Measurements from ENCODE around the gene LCNL1.

DNA sequence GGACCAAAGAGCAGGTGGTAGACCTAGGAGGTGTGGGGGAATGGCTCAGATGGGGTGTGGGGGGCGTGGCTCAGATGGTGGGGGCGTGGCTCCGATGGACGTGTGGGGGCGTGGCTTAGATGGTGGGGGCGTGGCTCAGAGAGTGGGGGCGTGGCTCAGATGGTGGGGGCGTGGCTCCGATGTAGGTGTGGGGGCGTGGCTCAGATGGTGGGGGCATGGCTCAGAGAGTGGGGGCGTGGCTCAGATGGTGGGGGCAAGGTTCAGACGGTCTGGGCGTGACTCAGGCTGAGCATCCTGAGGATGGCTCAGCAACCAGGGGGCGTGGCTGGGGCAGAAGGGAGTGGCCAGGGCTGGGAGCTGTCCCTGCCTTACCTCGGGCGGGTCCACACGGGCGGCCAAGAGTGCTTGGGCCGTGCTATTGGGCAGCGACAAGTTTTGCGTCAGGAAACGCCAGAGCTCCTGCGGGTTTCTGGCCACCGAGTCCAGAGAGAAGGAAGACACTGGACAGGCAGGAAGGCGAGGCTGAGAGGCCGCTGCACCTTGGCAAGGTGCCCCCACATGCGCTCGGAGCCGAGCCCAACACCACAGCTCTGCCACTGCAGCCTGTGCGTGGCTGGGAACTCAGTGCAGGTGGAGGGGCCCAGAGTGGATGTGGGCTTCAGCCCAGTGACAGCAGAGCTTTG is 39.3 kb downstream of the LCNL1 start:
- TF ChIP-seq POLR2AphosphoS5 (IDR thresholded peaks at IDR 0.05; ENCODE audit: borderline replicate concordance, low read depth, low read length) = no peak
- no peak for TF ChIP-seq EZH2 (IDR thresholded peaks at IDR 0.05)
- TF ChIP-seq FOXP2 (optimal IDR thresholded peaks at IDR 0.05; ENCODE audit: control extremely low read depth, extremely low read length, insufficient read depth) = no peak
